Gastrocnemius medialis (tissue), 4 donors: ENCODE data around the gene DTNB. TPM values are rescaled to one million over a fixed set of nuclear protein-coding genes. Genes with fewer than 3 reads are reported as not detected.

ENCODE experiments used
- ATAC-seq, 2 donors: fragments of 150-250 bp; one replicate each; pipeline ENCODE4 v1.9.1; 2016
- DNase-seq, 2 donors: peaks; one replicate each; pipeline ENCODE4 v3.0.0-alpha.2; 2019
- H3K27ac ChIP-seq, 4 donors: fragments of 200-600 bp; sonication (generic); 1 replicate in 1 of 4; 2 replicates in 3 of 4; pipeline ENCODE4 v1.5.1; 2016 to 2018; ENCODE audit warnings: mild to moderate bottlenecking in 2 of 4, moderate library complexity in 1 of 4
- H3K27me3 ChIP-seq, 3 donors: fragments of 200-600 bp; sonication (generic) in 2 of 3; 1 replicate in 1 of 3; 2 replicates in 2 of 3; pipeline versions ENCODE4 v1.5.1 to v1.6.0; 2016 to 2019; ENCODE audit warnings: mild to moderate bottlenecking in 1 of 3, moderate library complexity in 1 of 3
- H3K36me3 ChIP-seq, 2 donors: fragments of 200-600 bp; sonication (generic) in 1 of 2; one replicate each; pipeline ENCODE4 v1.5.1; 2017 to 2018
- H3K4me1 ChIP-seq, 2 donors: fragments of 200-600 bp; sonication (generic) in 1 of 2; one replicate each; pipeline ENCODE4 v1.5.1; 2016 to 2017; ENCODE audit warnings: mild to moderate bottlenecking in 2 of 2
- H3K4me3 ChIP-seq, 4 donors: fragments of 200-600 bp; sonication (generic) in 3 of 4; 1 replicate in 1 of 4; 2 replicates in 3 of 4; pipeline ENCODE4 v1.5.1; 2016 to 2019; ENCODE audit warnings: mild to moderate bottlenecking in 2 of 4
- H3K9me3 ChIP-seq, 3 donors: fragments of 200-600 bp; sonication (generic) in 2 of 3; 1 replicate in 1 of 3; 2 replicates in 2 of 3; pipeline ENCODE4 v1.5.1; 2016 to 2019
- CTCF ChIP-seq, 5 experiments: fragments of 450-650 bp in 3 of 5; fragments of 200-600 bp in 2 of 5; sonication (generic) in 2 of 5; IDR thresholded peaks in 4 of 5; conservative IDR thresholded peaks in 1 of 5; 1 replicate in 4 of 5; 2 replicates in 1 of 5; pipeline ENCODE4 v1.5.1; 2016 to 2019; ENCODE audit warnings: antibody characterized with exemption in 5 of 5, mild to moderate bottlenecking in 3 of 5, moderate library complexity in 3 of 5
- POLR2A ChIP-seq, 2 donors: fragments of 450-650 bp; IDR thresholded peaks; one replicate each; pipeline ENCODE4 v1.6.1; 2017; ENCODE audit warnings: antibody characterized with exemption in 2 of 2, mild to moderate bottlenecking in 2 of 2, moderate library complexity in 2 of 2
- in situ Hi-C, 4 donors: fragments of 200-750 bp; cut with MboI; loops; one replicate each; pipeline versions ENCODE4 v1.15.0 to v1.8.0; 2017; ENCODE audit warnings: low sequenced_read_pairs in 4 of 4
- intact Hi-C: fragments of 100-400 bp; cut with DNase I; formaldehyde crosslinking; loops from one replicate; pipeline ENCODE4 v1.15.1; 2023; ENCODE audit warnings: low total_unique reads
- total RNA-seq, 4 donors: library from RNA; depleted of rRNA; stranded (reverse); fragments of >200 nt; gene quantifications; one replicate each; pipeline versions ENCODE4 v1.1.0 to v1.2.3, GENCODE V29; 2016

The DTNB gene
- total RNA-seq, 4 donors from 2014 or later, result 1.0 to 6.6 (median 4.1) TPM

- peaks cover 56 to 65% of the 10 kb centered on the region in 2 donors for H3K4me1 ChIP-seq
- intact Hi-C loops, result loop anchor here (2.0 kb wide), 1 partner anchor 34 kb away; no protein-coding TSS in a partner anchor
Measured at GRCh38 chr2:25339211-25339674, 334.1 kb downstream of the DTNB start.

GRCh38 chr2:25338401-25338800 lies 335.0 kb downstream of the DTNB start:
- DNase-seq (no peak), ATAC-seq (no peak)
- in situ Hi-C loops (no loop called here), intact Hi-C loops (loop anchor here (2.0 kb wide), 1 partner anchor 34 kb away; no protein-coding TSS in a partner anchor)
- TF ChIP-seq CTCF (IDR thresholded peaks at IDR 0.05 in 4 of 5, conservative IDR thresholded peaks at IDR 0.05 in 1 of 5) (no peak), POLR2A (IDR thresholded peaks at IDR 0.05) (no peak)
- H3K4me1 ChIP-seq, result peaks cover 64 to 74% of the 10 kb centered on the region in 2 donors
- no peaks in the 10 kb centered on the region for H3K9me3 ChIP-seq
- no peak overlapping the region for H3K4me3 ChIP-seq
- H3K27ac ChIP-seq, result peak overlapping the region; percentile 84 to 98 (median 96)
- no peaks in the 10 kb centered on the region for H3K36me3 ChIP-seq
- no peaks in the 10 kb centered on the region for H3K27me3 ChIP-seq

More at GRCh38 chr2:25339211-25339674, 334.1 kb downstream of the DTNB start:
- DNase-seq (peak in 1 of 2 donors; percentile 56), ATAC-seq (no peak)
- H3K36me3 ChIP-seq, result no peaks in the 10 kb centered on the region
- no peaks in the 10 kb centered on the region for H3K27me3 ChIP-seq
- peak overlapping the region; percentile 84 to 98 (median 96) for H3K27ac ChIP-seq
- H3K9me3 ChIP-seq, result no peaks in the 10 kb centered on the region
- no peak overlapping the region for H3K4me3 ChIP-seq
- in situ Hi-C loops, result no loop called here
- no peak for TF ChIP-seq POLR2A (IDR thresholded peaks at IDR 0.05)
- TF ChIP-seq CTCF (IDR thresholded peaks at IDR 0.05 in 4 of 5, conservative IDR thresholded peaks at IDR 0.05 in 1 of 5), result no peak

- Histone ChIP-seq H3K4me1 (peaks cover 69 to 79% of the 10 kb centered on the region in 2 donors), H3K36me3 (no peaks in the 10 kb centered on the region), H3K27me3 (no peaks in the 10 kb centered on the region), H3K27ac (peak overlapping the region; percentile 84 to 98 (median 96)), H3K4me3 (no peak overlapping the region), H3K9me3 (no peaks in the 10 kb centered on the region)
- ATAC-seq (no peak), DNase-seq (no peak)
- TF ChIP-seq CTCF (IDR thresholded peaks at IDR 0.05 in 4 of 5, conservative IDR thresholded peaks at IDR 0.05 in 1 of 5) (no peak), POLR2A (IDR thresholded peaks at IDR 0.05) (no peak)
- intact Hi-C loops, result loop anchor here (2.0 kb wide), 1 partner anchor 33 kb away; no protein-coding TSS in a partner anchor
- in situ Hi-C loops, result no loop called here
Measured at GRCh38 chr2:25337891-25338290, 335.5 kb downstream of the DTNB start.

GRCh38 chr2:25337276-25337675 lies 336.1 kb downstream of the DTNB start:
- in situ Hi-C loops (no loop called here), intact Hi-C loops (no loop called here)
- TF ChIP-seq POLR2A (IDR thresholded peaks at IDR 0.05), result no peak
- no peak for TF ChIP-seq CTCF (IDR thresholded peaks at IDR 0.05 in 4 of 5, conservative IDR thresholded peaks at IDR 0.05 in 1 of 5)
- Histone ChIP-seq H3K27me3 (no peaks in the 10 kb centered on the region), H3K4me3 (no peak overlapping the region), H3K36me3 (no peaks in the 10 kb centered on the region), H3K4me1 (peaks cover 75 to 81% of the 10 kb centered on the region in 2 donors), H3K27ac (peak overlapping the region; percentile 84 to 98 (median 96)), H3K9me3 (no peaks in the 10 kb centered on the region)
- ATAC-seq (no peak), DNase-seq (no peak)
